Activated CD4-positive, alpha-beta memory T cell treated with anti-CD3 and anti-CD28 coated beads for 36 hours (primary cell): Measurements from ENCODE around the gene ERBB4. TPM values are rescaled to one million over a fixed set of nuclear protein-coding genes. Genes with fewer than 3 reads are reported as not detected.

Source experiments
- CTCF ChIA-PET: fragments of 350-600 bp; sonication (Branson Sonifier 250); formaldehyde crosslinking; loops from one replicate; lab custom pipeline; 2021; ENCODE audit warnings: antibody characterized with exemption, inconsistent platforms; lab: Charles Lee
- POLR2A ChIA-PET: fragments of 350-600 bp; sonication (Branson Sonifier 250); formaldehyde crosslinking; loops from one replicate; lab custom pipeline; 2021; ENCODE audit warnings: antibody characterized with exemption; lab: Charles Lee
- DNase-seq: peaks from one replicate; pipeline ENCODE4 v3.0.0-alpha.2; 2020
- H3K27ac Mint-ChIP-seq: one replicate; pipeline ENCODE4 v1.8.0; 2021; ENCODE audit warnings: mixed read lengths
- H3K27me3 Mint-ChIP-seq: one replicate; pipeline ENCODE4 v1.8.0; 2021; ENCODE audit warnings: mixed read lengths
- H3K36me3 Mint-ChIP-seq: one replicate; pipeline ENCODE4 v1.8.0; 2021; ENCODE audit warnings: mixed read lengths
- H3K4me1 Mint-ChIP-seq: one replicate; pipeline ENCODE4 v1.8.0; 2021; ENCODE audit warnings: low read depth, mixed read lengths
- H3K4me3 Mint-ChIP-seq: one replicate; pipeline ENCODE4 v1.8.0; 2021; ENCODE audit warnings: mild to moderate bottlenecking, mixed read lengths
- H3K9me3 Mint-ChIP-seq: one replicate; pipeline ENCODE4 v1.8.0; 2021; ENCODE audit warnings: mixed read lengths
- intact Hi-C: fragments of 100-400 bp; cut with micrococcal nuclease; formaldehyde crosslinking; loops from one replicate; pipeline ENCODE4 v1.15.1; 2023
- total RNA-seq, 2 experiments: library from RNA; stranded (reverse); gene quantifications; one replicate each; pipeline ENCODE4 v1.2.3, GENCODE V29; 2021

ERBB4 gene
- total RNA-seq, 2 experiments from 2014 or later, result not detected

- intact Hi-C loops, result no loop called here
- Mint-ChIP-seq H3K4me1 (no peaks in the 10 kb centered on the region), H3K27ac (no peak overlapping the region), H3K4me3 (no peak overlapping the region), H3K36me3 (no peaks in the 10 kb centered on the region), H3K27me3 (no peaks in the 10 kb centered on the region), H3K9me3 (no peaks in the 10 kb centered on the region)
- POLR2A ChIA-PET, result no interaction called here
- no peak for DNase-seq
- CTCF ChIA-PET, result no interaction called here
Observed at GRCh38 chr2:211854832-211855231, 683.8 kb downstream of the ERBB4 start.

GRCh38 chr2:211846714-211847113, 691.9 kb downstream of the ERBB4 start:
- intact Hi-C loops, result no loop called here
- no peaks in the 10 kb centered on the region for H3K9me3 Mint-ChIP-seq
- H3K27ac Mint-ChIP-seq, result no peak overlapping the region
- no peaks in the 10 kb centered on the region for H3K36me3 Mint-ChIP-seq
- H3K27me3 Mint-ChIP-seq, result no peaks in the 10 kb centered on the region
- CTCF ChIA-PET, result no interaction called here
- POLR2A ChIA-PET, result no interaction called here
- no peak for DNase-seq
- H3K4me3 Mint-ChIP-seq, result no peak overlapping the region
- H3K4me1 Mint-ChIP-seq, result no peaks in the 10 kb centered on the region

GRCh38 chr2:211846036-211846400, 692.6 kb downstream of the ERBB4 start:
- CTCF ChIA-PET, result no interaction called here
- Mint-ChIP-seq H3K9me3 (no peaks in the 10 kb centered on the region), H3K27ac (no peak overlapping the region), H3K27me3 (no peaks in the 10 kb centered on the region), H3K36me3 (no peaks in the 10 kb centered on the region), H3K4me3 (no peak overlapping the region), H3K4me1 (no peaks in the 10 kb centered on the region)
- POLR2A ChIA-PET, result no interaction called here
- intact Hi-C loops, result no loop called here
- DNase-seq, result no peak

DNA sequence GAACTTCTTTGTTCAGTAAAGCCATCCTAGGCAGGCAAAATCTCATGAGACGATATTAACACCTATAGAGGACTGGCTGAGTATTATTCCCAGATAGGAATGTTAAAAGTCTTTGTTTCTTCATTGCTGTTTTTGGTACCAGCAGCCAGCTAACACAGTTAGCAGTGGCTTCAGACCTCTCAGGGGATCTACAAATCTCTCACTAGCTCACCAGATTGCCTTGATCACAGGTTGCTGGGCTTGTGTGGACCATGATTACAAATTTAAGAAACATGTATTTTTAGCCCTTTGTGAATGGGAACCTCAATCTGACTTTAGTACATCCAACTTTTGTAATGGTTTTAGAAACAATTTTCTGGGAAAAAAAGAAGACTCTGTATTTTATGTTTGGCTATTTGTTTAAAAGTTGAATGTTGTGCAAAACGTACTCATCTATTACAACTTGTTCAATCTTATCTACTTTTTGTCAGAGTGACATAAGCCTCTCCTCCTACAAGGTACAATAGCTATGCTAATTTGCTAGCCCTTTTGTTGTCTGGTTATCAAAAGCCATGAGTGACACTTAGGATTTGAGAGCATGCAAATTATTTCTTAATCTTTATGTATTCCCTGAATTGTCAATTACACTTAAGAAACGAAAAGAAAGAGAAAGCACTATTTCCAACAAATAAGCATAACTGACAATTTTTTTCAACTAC, 693.1 kb downstream of the ERBB4 start:
- no peak overlapping the region for H3K4me3 Mint-ChIP-seq
- CTCF ChIA-PET, result no interaction called here
- H3K27ac Mint-ChIP-seq, result no peak overlapping the region
- no peaks in the 10 kb centered on the region for H3K4me1 Mint-ChIP-seq
- intact Hi-C loops, result no loop called here
- H3K36me3 Mint-ChIP-seq, result no peaks in the 10 kb centered on the region
- DNase-seq, result no peak
- H3K27me3 Mint-ChIP-seq, result no peaks in the 10 kb centered on the region
- no peaks in the 10 kb centered on the region for H3K9me3 Mint-ChIP-seq
- POLR2A ChIA-PET, result no interaction called here

GRCh38 chr2:211837706-211838105, 700.9 kb downstream of the ERBB4 start:
- no peaks in the 10 kb centered on the region for H3K4me1 Mint-ChIP-seq
- intact Hi-C loops, result no loop called here
- no peaks in the 10 kb centered on the region for H3K27me3 Mint-ChIP-seq
- no peak overlapping the region for H3K4me3 Mint-ChIP-seq
- CTCF ChIA-PET, result no interaction called here
- POLR2A ChIA-PET, result no interaction called here
- H3K9me3 Mint-ChIP-seq, result peaks cover 8% of the 10 kb centered on the region
- H3K36me3 Mint-ChIP-seq, result no peaks in the 10 kb centered on the region
- no peak overlapping the region for H3K27ac Mint-ChIP-seq
- DNase-seq, result no peak

GRCh38 chr2:211837206-211837605, 701.4 kb downstream of the ERBB4 start:
- intact Hi-C loops, result no loop called here
- ChIA-PET POLR2A (no interaction called here), CTCF (no interaction called here)

DNA sequence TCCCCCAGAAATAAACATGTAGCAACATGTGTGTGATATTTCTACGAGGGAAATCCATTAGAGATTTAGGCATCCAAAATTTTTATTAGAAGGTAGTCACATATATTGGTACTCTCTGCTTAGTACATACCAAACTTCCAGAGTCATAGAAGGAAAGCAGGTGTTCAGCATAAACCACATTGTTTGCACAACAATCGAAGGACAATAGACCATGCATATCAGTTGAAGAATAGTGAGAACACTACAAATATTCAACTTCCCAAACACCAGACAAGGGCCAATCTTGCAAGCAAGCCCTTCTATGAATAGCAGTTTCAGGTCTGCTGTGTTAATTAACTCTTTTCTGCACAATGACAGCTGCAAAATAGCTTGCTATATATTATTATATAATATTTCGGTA, 702.2 kb downstream of the ERBB4 start:
- Mint-ChIP-seq H3K9me3 (peaks cover 8% of the 10 kb centered on the region), H3K27me3 (no peaks in the 10 kb centered on the region), H3K4me1 (no peaks in the 10 kb centered on the region), H3K36me3 (no peaks in the 10 kb centered on the region), H3K4me3 (no peak overlapping the region), H3K27ac (no peak overlapping the region)
- ChIA-PET POLR2A (no interaction called here), CTCF (no interaction called here)
- DNase-seq, result no peak
- intact Hi-C loops, result no loop called here

More at GRCh38 chr2:211837206-211837605, 701.4 kb downstream of the ERBB4 start:
- no peaks in the 10 kb centered on the region for H3K4me1 Mint-ChIP-seq
- H3K27ac Mint-ChIP-seq, result no peak overlapping the region
- H3K9me3 Mint-ChIP-seq, result peaks cover 8% of the 10 kb centered on the region
- H3K27me3 Mint-ChIP-seq, result no peaks in the 10 kb centered on the region
- H3K36me3 Mint-ChIP-seq, result no peaks in the 10 kb centered on the region
- no peak overlapping the region for H3K4me3 Mint-ChIP-seq
- no peak for DNase-seq

GRCh38 chr2:211835695-211836094, 702.9 kb downstream of the ERBB4 start:
- Mint-ChIP-seq H3K9me3 (peaks cover 8% of the 10 kb centered on the region), H3K4me1 (no peaks in the 10 kb centered on the region), H3K36me3 (no peaks in the 10 kb centered on the region), H3K27me3 (no peaks in the 10 kb centered on the region), H3K4me3 (no peak overlapping the region), H3K27ac (no peak overlapping the region)
- CTCF ChIA-PET, result no interaction called here
- no peak for DNase-seq
- intact Hi-C loops, result no loop called here
- POLR2A ChIA-PET, result no interaction called here

DNA sequence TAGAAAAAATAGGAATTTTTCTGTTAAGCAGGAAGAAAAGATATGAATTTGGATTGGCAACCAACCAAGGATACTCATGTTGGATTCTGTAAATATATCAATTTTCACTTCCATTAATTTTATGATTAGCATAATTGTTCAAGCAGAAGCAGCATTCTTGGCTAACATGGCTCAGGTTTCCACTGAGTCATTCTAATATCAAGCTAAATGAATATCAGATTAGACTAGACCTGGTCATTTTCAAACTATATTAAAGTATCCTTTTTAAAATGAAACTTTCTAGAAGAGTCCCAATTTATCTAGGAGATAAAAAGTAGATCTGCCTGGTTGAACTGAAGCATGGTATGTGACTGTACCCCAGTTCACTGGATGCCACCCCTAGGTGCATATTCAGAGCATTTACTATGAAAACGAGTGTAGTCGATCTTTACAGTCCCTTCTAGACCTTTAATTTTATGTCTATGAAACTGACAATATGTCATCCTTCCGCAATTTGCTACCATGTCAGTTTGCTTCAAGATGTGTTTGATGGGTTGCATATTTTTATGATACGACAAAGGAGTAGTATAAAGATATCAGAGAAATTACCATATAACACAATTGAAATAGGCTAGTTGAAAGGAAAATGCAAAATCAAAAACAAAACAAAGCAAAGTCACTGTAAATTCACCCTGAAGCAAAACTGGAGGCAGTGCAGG, 704.9 kb downstream of the ERBB4 start:
- intact Hi-C loops, result no loop called here
- POLR2A ChIA-PET, result no interaction called here
- no peaks in the 10 kb centered on the region for H3K36me3 Mint-ChIP-seq
- CTCF ChIA-PET, result no interaction called here
- H3K4me1 Mint-ChIP-seq, result no peaks in the 10 kb centered on the region
- no peak for DNase-seq
- no peak overlapping the region for H3K4me3 Mint-ChIP-seq
- H3K27ac Mint-ChIP-seq, result no peak overlapping the region
- no peaks in the 10 kb centered on the region for H3K27me3 Mint-ChIP-seq
- no peaks in the 10 kb centered on the region for H3K9me3 Mint-ChIP-seq

DNA sequence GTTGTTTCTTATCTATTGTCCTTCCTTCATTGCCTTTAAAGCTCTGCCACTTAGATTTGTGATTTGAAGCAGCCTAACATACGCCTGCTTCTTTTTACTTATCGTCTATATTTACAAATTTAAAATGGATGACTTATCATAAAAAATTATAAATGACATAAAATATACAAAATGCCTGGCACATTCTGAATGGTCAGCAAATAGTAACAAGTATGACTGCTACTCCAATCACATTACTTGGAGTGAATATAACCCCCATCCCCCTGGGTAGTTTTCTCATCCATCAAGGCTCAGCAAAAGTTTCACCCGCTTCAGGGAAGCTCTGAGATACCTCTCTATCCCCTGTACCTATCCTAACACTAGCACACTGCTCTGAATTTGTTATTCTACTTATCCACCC, 708.9 kb downstream of the ERBB4 start:
- POLR2A ChIA-PET, result no interaction called here
- no peaks in the 10 kb centered on the region for H3K9me3 Mint-ChIP-seq

DNA sequence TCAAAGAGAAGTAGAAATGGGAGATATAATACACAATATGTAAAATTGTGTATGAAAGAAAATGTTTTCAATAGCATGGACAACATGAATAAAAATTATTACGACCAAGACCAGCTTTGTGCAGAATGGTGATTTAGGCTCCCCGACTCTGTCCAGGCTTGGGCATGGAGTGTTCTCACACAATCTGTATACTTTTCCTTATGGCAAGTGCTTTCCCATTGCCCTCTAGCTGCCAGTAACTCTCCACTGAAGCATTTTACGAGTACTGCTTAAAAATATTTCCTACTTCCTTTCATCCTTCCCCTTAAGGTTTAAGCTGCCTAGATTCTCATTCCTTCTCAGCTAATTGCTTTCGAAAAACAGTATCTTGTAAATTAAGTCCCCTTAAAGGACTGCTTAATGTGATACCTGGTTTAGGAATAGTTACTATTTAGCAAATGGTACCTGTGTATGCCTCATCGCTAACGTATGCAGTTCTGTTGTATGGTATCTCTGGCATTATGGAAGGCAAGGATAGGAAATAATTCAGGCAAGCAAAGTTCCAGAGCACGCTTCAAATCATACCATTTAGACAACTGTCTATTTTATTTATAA, 714.6 kb downstream of the ERBB4 start:
- Mint-ChIP-seq H3K4me3 (no peak overlapping the region), H3K9me3 (peaks cover 12% of the 10 kb centered on the region), H3K36me3 (no peaks in the 10 kb centered on the region), H3K4me1 (no peaks in the 10 kb centered on the region), H3K27ac (no peak overlapping the region), H3K27me3 (no peaks in the 10 kb centered on the region)
- ChIA-PET POLR2A (no interaction called here), CTCF (no interaction called here)
- no peak for DNase-seq
- intact Hi-C loops, result no loop called here

More for the DNA sequence above, 708.9 kb downstream of the ERBB4 start:
- Mint-ChIP-seq H3K27me3 (no peaks in the 10 kb centered on the region), H3K36me3 (no peaks in the 10 kb centered on the region), H3K27ac (no peak overlapping the region), H3K4me3 (no peak overlapping the region), H3K4me1 (no peaks in the 10 kb centered on the region)
- intact Hi-C loops, result no loop called here
- CTCF ChIA-PET, result no interaction called here
- no peak for DNase-seq

- Mint-ChIP-seq H3K9me3 (peaks cover 12% of the 10 kb centered on the region), H3K4me3 (no peak overlapping the region), H3K27ac (no peak overlapping the region), H3K4me1 (no peaks in the 10 kb centered on the region), H3K27me3 (no peaks in the 10 kb centered on the region), H3K36me3 (no peaks in the 10 kb centered on the region)
- intact Hi-C loops, result no loop called here
- POLR2A ChIA-PET, result no interaction called here
- no peak for DNase-seq
- CTCF ChIA-PET, result no interaction called here
Observed at GRCh38 chr2:211822686-211823335, 715.8 kb downstream of the ERBB4 start.
